Measurements from ENCODE around the gene ZNF134. TPM values are rescaled to one million over a fixed set of nuclear protein-coding genes. Genes with fewer than 3 reads are reported as not detected.

ZNF134 gene
- total RNA-seq, 1 experiment from 2014 or later: 52.5 TPM

- no peak overlapping the region for H3K27ac Mint-ChIP-seq
- TF ChIP-seq MLX (CRISPR knock-in tag; IDR thresholded peaks at IDR 0.05): no peak
- no peak for TF ChIP-seq TP53 (CRISPR knock-in tag; IDR thresholded peaks at IDR 0.05)
- no peak for TF ChIP-seq TEAD4 (CRISPR knock-in tag; IDR thresholded peaks at IDR 0.05)
- no peak for TF ChIP-seq NR1H2 (CRISPR knock-in tag; IDR thresholded peaks at IDR 0.05)
- TF ChIP-seq, protein P1, sequence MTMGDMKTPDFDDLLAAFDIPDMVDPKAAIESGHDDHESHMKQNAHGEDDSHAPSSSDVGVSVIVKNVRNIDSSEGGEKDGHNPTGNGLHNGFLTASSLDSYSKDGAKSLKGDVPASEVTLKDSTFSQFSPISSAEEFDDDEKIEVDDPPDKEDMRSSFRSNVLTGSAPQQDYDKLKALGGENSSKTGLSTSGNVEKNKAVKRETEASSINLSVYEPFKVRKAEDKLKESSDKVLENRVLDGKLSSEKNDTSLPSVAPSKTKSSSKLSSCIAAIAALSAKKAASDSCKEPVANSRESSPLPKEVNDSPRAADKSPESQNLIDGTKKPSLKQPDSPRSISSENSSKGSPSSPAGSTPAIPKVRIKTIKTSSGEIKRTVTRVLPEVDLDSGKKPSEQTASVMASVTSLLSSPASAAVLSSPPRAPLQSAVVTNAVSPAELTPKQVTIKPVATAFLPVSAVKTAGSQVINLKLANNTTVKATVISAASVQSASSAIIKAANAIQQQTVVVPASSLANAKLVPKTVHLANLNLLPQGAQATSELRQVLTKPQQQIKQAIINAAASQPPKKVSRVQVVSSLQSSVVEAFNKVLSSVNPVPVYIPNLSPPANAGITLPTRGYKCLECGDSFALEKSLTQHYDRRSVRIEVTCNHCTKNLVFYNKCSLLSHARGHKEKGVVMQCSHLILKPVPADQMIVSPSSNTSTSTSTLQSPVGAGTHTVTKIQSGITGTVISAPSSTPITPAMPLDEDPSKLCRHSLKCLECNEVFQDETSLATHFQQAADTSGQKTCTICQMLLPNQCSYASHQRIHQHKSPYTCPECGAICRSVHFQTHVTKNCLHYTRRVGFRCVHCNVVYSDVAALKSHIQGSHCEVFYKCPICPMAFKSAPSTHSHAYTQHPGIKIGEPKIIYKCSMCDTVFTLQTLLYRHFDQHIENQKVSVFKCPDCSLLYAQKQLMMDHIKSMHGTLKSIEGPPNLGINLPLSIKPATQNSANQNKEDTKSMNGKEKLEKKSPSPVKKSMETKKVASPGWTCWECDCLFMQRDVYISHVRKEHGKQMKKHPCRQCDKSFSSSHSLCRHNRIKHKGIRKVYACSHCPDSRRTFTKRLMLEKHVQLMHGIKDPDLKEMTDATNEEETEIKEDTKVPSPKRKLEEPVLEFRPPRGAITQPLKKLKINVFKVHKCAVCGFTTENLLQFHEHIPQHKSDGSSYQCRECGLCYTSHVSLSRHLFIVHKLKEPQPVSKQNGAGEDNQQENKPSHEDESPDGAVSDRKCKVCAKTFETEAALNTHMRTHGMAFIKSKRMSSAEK (CRISPR knock-in tag; IDR thresholded peaks at IDR 0.05; ENCODE audit: borderline replicate concordance): no peak
- TF ChIP-seq ZNF263 (CRISPR knock-in tag; IDR thresholded peaks at IDR 0.05; ENCODE audit: low read depth): no peak
- TF ChIP-seq E2F5 (CRISPR knock-in tag; IDR thresholded peaks at IDR 0.05): no peak
- TF ChIP-seq, protein P2, sequence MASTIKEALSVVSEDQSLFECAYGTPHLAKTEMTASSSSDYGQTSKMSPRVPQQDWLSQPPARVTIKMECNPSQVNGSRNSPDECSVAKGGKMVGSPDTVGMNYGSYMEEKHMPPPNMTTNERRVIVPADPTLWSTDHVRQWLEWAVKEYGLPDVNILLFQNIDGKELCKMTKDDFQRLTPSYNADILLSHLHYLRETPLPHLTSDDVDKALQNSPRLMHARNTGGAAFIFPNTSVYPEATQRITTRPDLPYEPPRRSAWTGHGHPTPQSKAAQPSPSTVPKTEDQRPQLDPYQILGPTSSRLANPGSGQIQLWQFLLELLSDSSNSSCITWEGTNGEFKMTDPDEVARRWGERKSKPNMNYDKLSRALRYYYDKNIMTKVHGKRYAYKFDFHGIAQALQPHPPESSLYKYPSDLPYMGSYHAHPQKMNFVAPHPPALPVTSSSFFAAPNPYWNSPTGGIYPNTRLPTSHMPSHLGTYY (CRISPR knock-in tag; IDR thresholded peaks at IDR 0.05): no peak
- no peak for TF ChIP-seq NFE2L1 (CRISPR knock-in tag; IDR thresholded peaks at IDR 0.05)
- TF ChIP-seq IRF2 (CRISPR knock-in tag; IDR thresholded peaks at IDR 0.05; ENCODE audit: borderline replicate concordance, low read depth): no peak
- TF ChIP-seq ZNF219 (CRISPR knock-in tag; IDR thresholded peaks at IDR 0.05; ENCODE audit: borderline replicate concordance): no peak
- no peak for TF ChIP-seq CBFB (CRISPR knock-in tag; IDR thresholded peaks at IDR 0.05; ENCODE audit: low read depth)
- TF ChIP-seq KAT7 (CRISPR knock-in tag; IDR thresholded peaks at IDR 0.05; ENCODE audit: borderline replicate concordance): no peak
- no peak for TF ChIP-seq RELA (CRISPR knock-in tag; IDR thresholded peaks at IDR 0.05; ENCODE audit: borderline replicate concordance)
- TF ChIP-seq MYBL2 (CRISPR knock-in tag; IDR thresholded peaks at IDR 0.05): no peak
- TF ChIP-seq ZNF671 (CRISPR knock-in tag; IDR thresholded peaks at IDR 0.05): no peak
- TF ChIP-seq OVOL2 (CRISPR knock-in tag; IDR thresholded peaks at IDR 0.05; ENCODE audit: borderline replicate concordance): no peak
- TF ChIP-seq RORB (CRISPR knock-in tag; IDR thresholded peaks at IDR 0.05): no peak
- no peak for TF ChIP-seq ZBTB21 (CRISPR knock-in tag; IDR thresholded peaks at IDR 0.05; ENCODE audit: borderline replicate concordance)
- no peak for ATAC-seq
- no peaks in the 10 kb centered on the region for H3K36me3 Mint-ChIP-seq
- ChIA-PET POLR2A (no interaction called here), CTCF (interaction anchor here (2.3 kb wide), 1 partner anchor 9 kb away, joined by 9 read pairs; the partner anchor contains the start of gene ZNF551)
- no peak overlapping the region for H3K4me3 Mint-ChIP-seq
- no peaks in the 10 kb centered on the region for H3K9me3 Mint-ChIP-seq
- H3K27me3 Mint-ChIP-seq (ENCODE audit: low read depth): peaks cover 60% of the 10 kb centered on the region
- no peak for DNase-seq (ENCODE audit: low spot score)
- peaks cover 4% of the 10 kb centered on the region for H3K4me1 Mint-ChIP-seq
Observed at GRCh38 chr19:57672466-57672865, 58.4 kb downstream of the ZNF134 start.

Other genes starting within 250 kb of the ZNF134 start
- 10.8 to 14.2 TPM (median 11.3 TPM) in 3 replicates for gene ZNF548, start 224.4 kb upstream of the ZNF134 start, total RNA-seq (2021)
- 6.7 to 10.3 TPM (median 7.7 TPM) in 3 replicates for gene ZNF17, start 203.1 kb upstream of the ZNF134 start, total RNA-seq (2021)
- gene ZNF749, start 178.9 kb upstream of the ZNF134 start, total RNA-seq (2021): 32.3 to 34.7 TPM (median 34.6 TPM) in 3 replicates
- gene VN1R1, start 157.1 kb upstream of the ZNF134 start, total RNA-seq (2021): 0.73 to 0.89 TPM (median 0.83 TPM) in 3 replicates
- gene ZNF772, start 136.7 kb upstream of the ZNF134 start, total RNA-seq (2021): 13.1 to 15.0 TPM (median 14.0 TPM) in 3 replicates
- 9.0 to 11.3 TPM (median 9.1 TPM) in 3 replicates for gene ZNF419, start 126.5 kb upstream of the ZNF134 start, total RNA-seq (2021)
- 6.3 to 8.6 TPM (median 6.8 TPM) in 3 replicates for gene ZNF773, start 114.3 kb upstream of the ZNF134 start, total RNA-seq (2021)
- gene ZNF549, start 86.9 kb upstream of the ZNF134 start, total RNA-seq (2021): 8.8 to 9.7 TPM (median 9.2 TPM) in 3 replicates
- gene ZNF550, start 54.4 kb upstream of the ZNF134 start, total RNA-seq (2021): 13.0 to 17.5 TPM (median 15.5 TPM) in 3 replicates
- gene ZNF416, start 35.3 kb upstream of the ZNF134 start, total RNA-seq (2021): 8.3 to 10.0 TPM (median 9.1 TPM) in 3 replicates
- gene ZIK1, start 30.1 kb upstream of the ZNF134 start, total RNA-seq (2021): 30.0 to 31.5 TPM (median 31.1 TPM) in 3 replicates
- gene ZNF530, start 14.4 kb upstream of the ZNF134 start, total RNA-seq (2021): 10.4 to 12.0 TPM (median 11.2 TPM) in 3 replicates
- 13.5 to 17.6 TPM (median 14.3 TPM) in 3 replicates for gene ZNF211, start 18.9 kb downstream of the ZNF134 start, total RNA-seq (2021)
- 0.09 to 0.13 TPM in 2 of 3 replicates, not detected in the other for gene ZSCAN4, start 54.7 kb downstream of the ZNF134 start, total RNA-seq (2021)
- 30.2 to 32.4 TPM (median 31.3 TPM) in 3 replicates for gene ZNF551, start 67.7 kb downstream of the ZNF134 start, total RNA-seq (2021)
- gene ZNF154, start 95.0 kb downstream of the ZNF134 start, total RNA-seq (2021): 20.0 to 22.0 TPM (median 21.4 TPM) in 3 replicates
- gene ZNF671, start 113.4 kb downstream of the ZNF134 start, total RNA-seq (2021): 6.8 to 9.1 TPM (median 7.1 TPM) in 3 replicates
- gene ZNF776, start 132.6 kb downstream of the ZNF134 start, total RNA-seq (2021): 14.3 to 16.9 TPM (median 16.4 TPM) in 3 replicates
- 13.6 to 16.4 TPM (median 15.4 TPM) in 3 replicates for gene ZNF586, start 155.4 kb downstream of the ZNF134 start, total RNA-seq (2021)
- 9.0 to 13.1 TPM (median 9.3 TPM) in 3 replicates for gene ZNF552, start 200.7 kb downstream of the ZNF134 start, total RNA-seq (2021)
- 39.9 to 43.2 TPM (median 41.7 TPM) in 3 replicates for gene ZNF587B, start 216.1 kb downstream of the ZNF134 start, total RNA-seq (2021)
- gene ZNF587, start 235.6 kb downstream of the ZNF134 start, total RNA-seq (2021): 46.6 to 57.0 TPM (median 47.0 TPM) in 3 replicates